ENCODE results near the gene CCDC85B. TPM values are rescaled to one million over a fixed set of nuclear protein-coding genes. Genes with fewer than 3 reads are reported as not detected.
A peak's percentile ranks its signal among the peaks of the same experiment; 100 is the strongest.

CCDC85B gene
- total RNA-seq, 4 donors from 2014 or later, result 44.9 to 61.0 (median 53.1) TPM

- DNase-seq (ENCODE audit: low spot score in 2 of 2), result peak in 1 of 2 donors; percentile 87
- 79 to 84% methylated on average over 14 to 16 of the region's 16 CpGs for WGBS, 2 donors
- TF ChIP-seq CTCF (IDR thresholded peaks at IDR 0.05) (no peak), POLR2A (IDR thresholded peaks at IDR 0.05) (no peak)
- intact Hi-C loops (cut with DNase I; ENCODE audit: low total_unique reads), result no loop called here
- no peak overlapping the region for H3K4me3 ChIP-seq (ENCODE audit: low read depth, poor library complexity, severe bottlenecking)
Measured at GRCh38 chr11:65894034-65894591, 3.6 kb downstream of the CCDC85B start.

GRCh38 chr11:65895482-65895981 is 5.1 kb downstream of the CCDC85B start:
- no peak for DNase-seq (ENCODE audit: low spot score in 2 of 2)
- intact Hi-C loops (cut with DNase I; ENCODE audit: low total_unique reads), result no loop called here
- 81 to 86% methylated on average over 5 of the region's 5 CpGs for WGBS, 2 donors
- no peak for TF ChIP-seq POLR2A (IDR thresholded peaks at IDR 0.05)
- TF ChIP-seq CTCF (IDR thresholded peaks at IDR 0.05), result no peak
- no peak overlapping the region for H3K4me3 ChIP-seq (ENCODE audit: low read depth, poor library complexity, severe bottlenecking)

- intact Hi-C loops (cut with DNase I; ENCODE audit: low total_unique reads), result no loop called here
- 86 to 93% methylated on average over 14 of the region's 14 CpGs for WGBS, 2 donors
- no peak for TF ChIP-seq POLR2A (IDR thresholded peaks at IDR 0.05)
- no peak for TF ChIP-seq CTCF (IDR thresholded peaks at IDR 0.05)
Measured at GRCh38 chr11:65896034-65896999, 5.8 kb downstream of the CCDC85B start.

GRCh38 chr11:65897020-65897471 is 6.6 kb downstream of the CCDC85B start:
- 78 to 81% methylated on average over 4 of the region's 4 CpGs for WGBS, 2 donors
- no peak overlapping the region for H3K4me3 ChIP-seq (ENCODE audit: low read depth, poor library complexity, severe bottlenecking)
- TF ChIP-seq CTCF (IDR thresholded peaks at IDR 0.05), result no peak
- no peak for TF ChIP-seq POLR2A (IDR thresholded peaks at IDR 0.05)
- intact Hi-C loops (cut with DNase I; ENCODE audit: low total_unique reads), result no loop called here
- no peak for DNase-seq (ENCODE audit: low spot score in 2 of 2)

More at GRCh38 chr11:65896034-65896999, 5.8 kb downstream of the CCDC85B start:
- DNase-seq (ENCODE audit: low spot score in 2 of 2), result no peak
- H3K4me3 ChIP-seq (ENCODE audit: low read depth, poor library complexity, severe bottlenecking), result no peak overlapping the region

GRCh38 chr11:65898656-65899355 is 8.3 kb downstream of the CCDC85B start:
- 28 to 77% methylated on average over 8 to 23 of the region's 28 CpGs for whole genome bisulfite sequencing, 2 donors
- TF ChIP-seq CTCF (IDR thresholded peaks at IDR 0.05) (no peak), POLR2A (IDR thresholded peaks at IDR 0.05) (no peak)

More at GRCh38 chr11:65898656-65899355, 8.3 kb downstream of the CCDC85B start:
- no peak for DNase-seq (ENCODE audit: low spot score in 2 of 2)
- H3K4me3 ChIP-seq (ENCODE audit: low read depth, poor library complexity, severe bottlenecking), result no peak overlapping the region
- intact Hi-C loops (cut with DNase I; ENCODE audit: low total_unique reads), result no loop called here
